Measurements from ENCODE around the gene LILRB5.
"Not testable (repeated sequence)": the region's sequence is repeated elsewhere in the genome, so short reads cannot be mapped to it uniquely, and the experiment has no call there.

GRCh38 chr19:54272181-54272580, 15.1 kb upstream of the LILRB5 start:
- TF ChIP-seq CTCF (IDR thresholded peaks at IDR 0.05); EZH2 (IDR thresholded peaks at IDR 0.05; ENCODE audit: borderline replicate concordance, insufficient read depth, low read depth, low read length, poor library complexity, severe bottlenecking): not testable (repeated sequence)

Data from B cell (primary cell).